Measurements from ENCODE around the gene PPP4C.

DNA sequence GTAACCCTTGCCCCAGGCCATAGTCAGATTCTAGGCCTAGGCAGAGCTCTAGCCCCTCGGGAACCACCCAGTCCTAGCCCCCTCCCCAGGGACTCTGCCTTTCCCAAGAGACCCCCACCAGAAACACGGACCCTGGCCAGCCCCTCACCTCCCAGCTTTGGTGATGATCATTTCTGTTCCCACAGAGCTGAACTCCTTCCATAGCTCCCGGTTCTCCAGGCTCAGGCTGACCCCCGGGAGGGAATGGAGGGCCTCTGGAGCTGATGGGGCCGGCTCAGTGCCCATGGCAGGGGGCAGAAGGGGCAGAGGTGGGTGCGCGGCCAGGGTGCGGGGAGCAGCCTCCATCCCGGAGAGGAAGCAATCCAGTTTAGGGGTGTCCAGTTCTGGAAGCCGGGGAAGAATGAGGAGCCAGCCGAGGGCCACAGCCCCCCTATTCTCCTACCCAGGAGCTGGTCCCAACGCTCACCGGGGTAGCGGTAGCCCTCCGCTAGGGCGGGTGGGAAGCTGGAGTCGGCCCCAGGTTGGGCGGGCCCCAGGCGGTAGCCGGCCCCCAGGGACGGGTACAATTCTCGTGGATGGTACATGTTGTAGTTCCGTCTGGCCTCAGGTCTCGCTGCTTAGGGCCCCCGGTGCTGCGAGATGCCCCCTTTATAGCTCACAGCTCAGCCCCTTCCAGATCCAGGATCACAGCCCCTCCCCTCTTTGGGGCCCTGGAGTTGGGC, 15.0 kb downstream of the PPP4C start:
- no peak for TF ChIP-seq CTCF (IDR thresholded peaks at IDR 0.05)
- no peak for TF ChIP-seq POLR2A (IDR thresholded peaks at IDR 0.05)
